GM11168 (cell line): Measurements from ENCODE around the gene TEX2.
"Not testable (repeated sequence)": the region's sequence is repeated elsewhere in the genome, so short reads cannot be mapped to it uniquely, and the experiment has no call there.

Experiments used
- in situ Hi-C: fragments of 300-500 bp; cut with MboI; formaldehyde crosslinking; loops from one replicate; pipeline ENCODE4 v1.12.0; 2022; ENCODE audit warnings: low sequenced_read_pairs; ENCODE audit not compliant: unreplicated experiment

TEX2 gene

GRCh38 chr17:64216338-64217248, 46.5 kb downstream of the TEX2 start:
- in situ Hi-C loops: no loop called here

- in situ Hi-C loops: no loop called here
Measured at GRCh38 chr17:64216000-64216337, 47.1 kb downstream of the TEX2 start.

GRCh38 chr17:64214950-64215349, 48.1 kb downstream of the TEX2 start:
- in situ Hi-C loops: no loop called here

GRCh38 chr17:64213995-64214811, 48.9 kb downstream of the TEX2 start:
- in situ Hi-C loops: no loop called here

- in situ Hi-C loops: no loop called here
Measured at GRCh38 chr17:64212122-64212521, 50.9 kb downstream of the TEX2 start.

- in situ Hi-C loops: no loop called here
Measured at GRCh38 chr17:64209983-64210382, 53.1 kb downstream of the TEX2 start.

- in situ Hi-C loops: no loop called here
Measured at GRCh38 chr17:64209356-64209941, 53.6 kb downstream of the TEX2 start.

GRCh38 chr17:64208656-64209055, 54.4 kb downstream of the TEX2 start:
- in situ Hi-C loops: not testable (repeated sequence)

- in situ Hi-C loops: no loop called here
Measured at GRCh38 chr17:64205804-64206203, 57.3 kb downstream of the TEX2 start.

- in situ Hi-C loops: no loop called here
Measured at GRCh38 chr17:64203630-64204029, 59.4 kb downstream of the TEX2 start.

- in situ Hi-C loops: no loop called here
Measured at GRCh38 chr17:64202683-64203344, 60.2 kb downstream of the TEX2 start.

GRCh38 chr17:64200080-64201032, 62.7 kb downstream of the TEX2 start:
- in situ Hi-C loops: no loop called here

- in situ Hi-C loops: no loop called here
Measured at GRCh38 chr17:64198331-64199090, 64.5 kb downstream of the TEX2 start.

GRCh38 chr17:64196601-64197000, 66.5 kb downstream of the TEX2 start:
- in situ Hi-C loops: no loop called here

GRCh38 chr17:64193561-64193960, 69.5 kb downstream of the TEX2 start:
- in situ Hi-C loops: no loop called here

- in situ Hi-C loops: no loop called here
Measured at GRCh38 chr17:64192589-64192988, 70.5 kb downstream of the TEX2 start.

- in situ Hi-C loops: no loop called here
Measured at GRCh38 chr17:64190472-64190871, 72.6 kb downstream of the TEX2 start.

GRCh38 chr17:64188088-64188487, 75.0 kb downstream of the TEX2 start:
- in situ Hi-C loops: no loop called here
